NCI-H146 treated with DMSO at 0.1 percent for 48 hours (cell line): ENCODE data around the gene TMEM132D.

Experiments used
- DNase-seq: peaks from one replicate; lab custom pipeline; 2025; ENCODE audit not compliant: unreplicated experiment; lab: John Stamatoyannopoulos, UW

Gene TMEM132D

GRCh38 chr12:129826273-129826672 lies 77.6 kb downstream of the TMEM132D start:
- no peak for DNase-seq

DNA sequence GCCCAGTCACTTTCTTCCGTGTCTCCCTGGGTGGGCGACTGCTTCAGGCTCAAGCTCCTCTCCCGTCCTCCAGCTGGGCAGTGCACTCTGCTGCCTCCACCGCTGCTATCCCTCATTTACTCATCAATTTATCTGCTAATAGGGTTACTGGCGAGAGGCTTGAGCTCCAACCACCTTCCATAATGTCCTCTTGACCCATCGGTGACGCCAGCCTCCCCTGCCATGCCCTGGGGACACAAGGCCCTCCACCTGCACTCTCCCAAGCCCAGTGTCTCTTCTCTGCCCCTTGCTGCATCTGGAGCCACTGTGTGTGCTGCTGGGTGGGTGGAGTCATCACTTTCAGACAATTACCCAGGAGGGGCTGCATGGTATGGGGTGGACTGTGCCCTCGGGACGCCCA lies 78.5 kb downstream of the TMEM132D start:
- no peak for DNase-seq

DNA sequence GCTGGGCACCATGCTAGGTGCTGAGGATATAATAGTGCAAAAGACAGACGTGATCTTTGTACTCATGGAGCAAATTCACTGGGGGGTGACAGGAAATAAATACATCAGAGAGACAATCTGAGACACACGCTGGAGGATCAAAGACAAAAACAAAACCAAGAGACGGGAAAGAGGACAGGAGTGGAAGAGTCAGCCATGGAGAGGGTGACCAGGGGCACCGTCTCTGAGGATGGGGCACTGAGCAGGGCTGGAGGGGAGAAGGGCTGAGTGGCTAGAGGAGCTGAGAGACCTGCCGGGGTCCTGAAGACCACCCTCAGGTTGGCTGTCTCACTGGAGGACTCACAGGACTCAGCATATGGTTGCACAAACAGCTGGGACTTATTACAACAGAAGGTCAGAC lies 81.9 kb downstream of the TMEM132D start:
- no peak for DNase-seq

GRCh38 chr12:129819391-129819790 lies 84.4 kb downstream of the TMEM132D start:
- no peak for DNase-seq

- no peak for DNase-seq
Measured at GRCh38 chr12:129815846-129816245, 88.0 kb downstream of the TMEM132D start.

DNA sequence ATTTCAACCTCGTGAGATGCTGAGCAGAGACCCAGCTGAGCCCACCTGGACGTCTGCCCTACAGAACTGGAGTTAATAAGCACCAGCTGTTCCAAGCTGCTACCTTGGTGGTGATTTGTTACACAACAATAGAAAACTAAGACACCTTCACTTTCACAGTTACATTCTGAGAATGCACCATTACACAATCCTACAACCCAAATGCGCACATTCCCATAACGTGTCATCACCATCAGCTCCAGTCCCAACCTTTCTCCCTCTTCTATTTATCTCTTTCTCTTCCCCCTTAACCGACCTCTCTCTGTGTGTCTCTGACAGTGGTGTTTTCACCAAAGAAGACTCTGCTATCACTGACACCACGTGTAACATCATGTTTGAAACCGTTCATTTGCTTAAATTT lies 91.9 kb downstream of the TMEM132D start:
- DNase-seq = no peak

GRCh38 chr12:129807136-129807535 lies 96.7 kb downstream of the TMEM132D start:
- no peak for DNase-seq

DNA sequence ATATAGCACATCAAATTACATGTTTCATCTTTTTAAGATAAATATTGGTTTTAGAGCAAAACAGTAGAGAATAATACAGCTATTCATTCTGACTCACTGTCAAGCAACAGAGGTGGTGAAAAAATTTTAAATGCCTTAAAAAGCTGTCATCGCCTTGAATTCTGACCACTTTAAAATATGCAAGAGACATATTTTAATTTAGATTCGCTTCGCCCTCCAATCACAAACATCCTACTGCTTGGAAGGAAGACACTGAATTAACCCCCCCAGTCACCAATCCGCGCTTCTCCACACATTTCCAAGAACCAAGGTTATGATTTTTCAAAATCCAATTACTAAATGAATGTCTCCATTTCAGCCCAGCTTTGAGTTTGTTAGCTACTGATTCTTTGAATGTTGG lies 112.4 kb downstream of the TMEM132D start:
- no peak for DNase-seq

DNA sequence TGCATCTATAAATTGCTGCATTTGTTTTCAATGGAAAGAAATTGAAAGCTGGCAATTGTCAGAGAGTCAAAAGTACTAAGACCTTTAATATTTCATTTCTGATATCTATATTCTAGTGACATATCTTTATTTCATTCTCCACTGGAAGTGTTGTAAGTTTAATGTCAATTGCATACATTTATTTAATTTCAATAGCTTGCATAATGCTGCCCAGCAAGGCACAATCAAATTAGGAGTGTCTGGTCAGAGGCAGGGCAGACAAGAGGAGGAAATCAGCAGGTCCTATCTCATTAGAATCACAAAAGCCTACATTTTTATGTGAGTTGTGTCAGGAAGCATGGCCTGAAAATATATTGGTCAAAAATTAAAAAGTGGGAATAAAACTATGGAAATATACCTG lies 112.9 kb downstream of the TMEM132D start:
- DNase-seq = no peak

DNA sequence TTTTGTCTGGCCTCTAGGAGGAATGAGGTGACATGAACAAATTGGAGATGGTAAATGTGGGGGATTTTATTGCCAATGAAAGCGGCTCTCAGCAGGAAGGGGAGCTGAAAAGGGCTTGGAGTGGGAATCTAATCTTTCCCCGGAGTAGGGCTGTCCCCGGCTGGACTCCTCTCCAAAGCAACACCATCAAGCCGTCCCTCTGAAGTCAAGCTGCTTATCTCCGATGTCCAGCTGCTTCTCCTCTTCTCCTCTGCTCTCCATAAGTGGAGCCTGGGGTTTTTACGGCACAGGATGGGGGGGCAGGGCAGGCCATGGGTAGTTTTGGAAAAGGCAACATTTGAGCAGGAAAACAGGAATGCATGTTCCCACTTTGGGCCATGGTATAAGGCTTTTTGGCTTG lies 113.5 kb downstream of the TMEM132D start:
- no peak for DNase-seq

DNA sequence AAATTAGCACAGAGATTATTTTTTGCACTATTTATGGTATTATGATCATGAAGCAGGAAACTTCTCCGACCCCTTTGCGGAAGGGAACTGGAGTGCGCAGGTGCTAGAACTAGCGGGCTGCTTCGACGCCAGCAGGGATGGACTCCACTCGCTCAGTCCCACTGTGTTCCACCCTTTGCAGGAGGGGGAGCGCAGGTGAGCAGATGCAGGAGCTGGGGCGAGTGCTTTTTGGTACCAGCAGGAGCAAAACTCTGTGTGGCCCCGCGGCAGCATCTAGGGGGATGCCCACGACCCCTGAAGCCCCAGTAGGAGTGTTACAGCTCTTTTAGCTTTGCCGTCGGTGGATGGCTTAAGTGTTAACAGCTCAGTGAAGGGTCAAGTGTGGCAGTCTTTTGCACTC lies 113.9 kb downstream of the TMEM132D start:
- no peak for DNase-seq

GRCh38 chr12:129788506-129789084 lies 115.2 kb downstream of the TMEM132D start:
- no peak for DNase-seq

GRCh38 chr12:129779989-129780388 lies 123.8 kb downstream of the TMEM132D start:
- DNase-seq = no peak

DNA sequence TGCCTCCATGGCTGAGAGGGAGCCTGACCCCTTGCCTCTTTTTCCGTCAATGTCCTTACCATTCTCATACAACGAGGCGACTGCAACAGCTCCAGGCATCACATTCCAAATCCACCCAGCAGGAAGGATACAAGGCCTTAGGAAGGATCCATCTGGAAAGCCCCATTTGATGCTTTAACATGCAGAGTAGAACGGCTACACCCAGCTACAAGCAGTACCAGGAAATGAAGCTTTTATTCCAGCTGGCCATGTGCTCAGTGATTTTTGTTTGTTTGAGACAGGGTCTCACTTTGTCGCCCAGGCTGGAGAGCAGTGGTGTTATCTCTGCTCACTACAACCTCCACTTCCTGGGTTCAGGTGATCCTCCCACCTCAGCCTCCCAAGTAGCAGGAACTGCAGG lies 124.8 kb downstream of the TMEM132D start:
- DNase-seq = no peak

DNA sequence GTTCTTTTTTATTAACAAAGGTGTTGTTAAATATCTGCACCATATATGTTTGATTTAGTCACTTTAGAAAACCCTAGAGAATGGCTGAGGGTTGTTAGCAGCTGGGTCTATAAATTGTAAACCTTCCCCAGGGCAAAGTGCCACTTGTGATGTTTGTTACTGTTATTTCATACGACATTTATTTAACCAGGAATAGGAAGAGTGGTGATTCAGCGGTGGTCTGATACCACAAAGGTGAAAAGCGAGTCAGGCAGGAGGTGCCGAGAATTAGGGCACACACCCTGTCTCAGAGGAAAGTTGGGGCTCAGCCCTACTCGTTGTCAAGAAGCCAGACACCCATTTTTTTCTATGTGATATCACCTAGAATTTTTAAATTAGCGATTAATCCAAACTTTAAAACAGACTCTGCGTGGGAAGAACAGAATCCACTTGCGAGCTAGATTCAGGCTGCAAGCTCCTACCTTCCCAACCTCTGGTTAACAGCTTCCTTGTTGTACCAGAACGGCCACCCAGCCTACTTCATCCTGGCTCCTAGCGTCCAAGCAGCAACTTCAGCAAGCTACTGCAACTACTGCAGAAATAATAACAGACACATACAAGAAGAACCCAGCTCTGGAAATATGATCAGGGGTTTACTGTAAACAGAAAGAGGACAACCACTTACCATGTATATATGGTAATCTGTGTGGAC lies 126.7 kb downstream of the TMEM132D start:
- no peak for DNase-seq

- no peak for DNase-seq
Measured at GRCh38 chr12:129772501-129773493, 131.0 kb downstream of the TMEM132D start.

- DNase-seq = no peak
Measured at GRCh38 chr12:129771238-129771637, 132.6 kb downstream of the TMEM132D start.

DNA sequence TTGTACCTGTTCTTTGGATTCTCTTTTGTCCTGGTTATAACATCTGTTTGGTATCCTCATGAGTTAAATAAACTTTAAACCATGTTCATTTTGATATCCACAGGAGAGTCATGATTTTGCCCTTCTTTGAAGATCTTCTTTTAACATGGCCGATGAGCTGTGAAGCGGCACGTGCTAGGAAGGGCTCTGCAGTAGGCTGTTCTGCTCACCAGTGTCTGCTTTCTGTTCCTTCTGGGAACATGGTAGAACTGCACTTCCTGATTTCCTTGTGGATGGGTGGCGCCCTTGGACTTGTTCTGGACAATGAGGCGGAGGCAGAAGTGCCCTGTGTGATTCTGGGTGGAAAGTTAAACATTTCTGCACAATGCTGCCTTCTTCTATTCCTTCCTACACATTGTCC lies 138.1 kb downstream of the TMEM132D start:
- DNase-seq = no peak

- DNase-seq = no peak
Measured at GRCh38 chr12:129762436-129762835, 141.4 kb downstream of the TMEM132D start.

GRCh38 chr12:129753586-129753985 lies 150.2 kb downstream of the TMEM132D start:
- DNase-seq = no peak

DNA sequence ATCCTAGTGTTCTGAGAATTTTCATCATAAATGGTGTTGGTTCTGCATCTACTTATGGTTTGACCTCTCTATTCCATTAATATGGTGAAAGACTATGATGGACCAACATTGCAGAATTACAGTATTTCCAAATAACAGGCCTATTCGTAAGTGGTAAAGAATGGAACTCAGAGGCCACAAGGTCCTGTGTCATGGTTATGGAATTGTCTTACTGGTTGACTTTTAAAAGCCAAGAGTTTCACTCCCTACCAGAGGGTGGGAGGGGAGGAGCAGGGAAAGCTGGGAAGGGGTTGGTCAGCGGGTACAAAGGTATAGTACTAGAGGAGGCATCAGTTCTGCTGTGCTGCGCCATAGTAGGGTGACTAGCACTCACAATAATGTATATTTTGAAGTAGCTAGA lies 153.4 kb downstream of the TMEM132D start:
- no peak for DNase-seq

DNA sequence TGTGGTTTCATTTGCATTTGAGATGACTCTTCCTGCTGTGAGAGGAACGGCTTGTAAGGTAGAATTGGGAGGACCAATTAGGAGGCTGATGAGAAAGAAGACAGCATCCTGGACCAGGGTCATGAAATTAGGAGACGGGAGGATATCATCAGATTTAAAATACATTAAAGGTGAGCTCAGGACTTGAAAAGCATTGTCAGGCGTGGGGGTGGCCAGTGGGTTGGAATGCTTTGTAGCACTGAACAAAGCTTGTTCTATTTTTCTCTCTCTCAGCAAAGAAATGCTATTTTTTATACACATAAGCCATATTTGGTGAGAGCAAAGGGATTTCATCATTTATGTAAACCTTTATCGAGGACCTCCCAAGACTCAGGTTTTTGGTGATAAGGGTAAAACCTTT lies 157.5 kb downstream of the TMEM132D start:
- DNase-seq = no peak
